OCI-LY7 (cell line): ENCODE measurements around the gene MLPH. TPM values are rescaled to one million over a fixed set of nuclear protein-coding genes. Genes with fewer than 3 reads are reported as not detected.

Experiments used
- BruUV-seq: library from RNA; stranded (reverse); fragments of 400-500 nt; replicated peaks from 2 replicates; lab custom pipeline; 2021; lab: Mats Ljungman, UMichigan
- CTCF ChIA-PET: fragments of 300-600 bp; sonication (Branson Sonifier 250); formaldehyde crosslinking; loops from one replicate; lab custom pipeline; 2022; ENCODE audit warnings: antibody characterized with exemption; ENCODE audit not compliant: unreplicated experiment; lab: Charles Lee
- POLR2A ChIA-PET: fragments of 300-600 bp; sonication (Branson Sonifier 250); formaldehyde crosslinking; loops from one replicate; lab custom pipeline; 2022; ENCODE audit warnings: antibody characterized with exemption; lab: Charles Lee
- DNase-seq: peaks from one replicate; pipeline ENCODE4 v3.0.0-alpha.2; 2015; ENCODE audit warnings: low spot score
- H2AFZ ChIP-seq: fragments of 200-600 bp; sonication (generic), shearing (Covaris generic); 2 replicates; pipeline ENCODE4 v1.6.1; 2014; ENCODE audit warnings: mild to moderate bottlenecking, antibody characterized with exemption, low read length, moderate library complexity
- H3K27ac ChIP-seq: fragments of 200-600 bp; sonication (generic); 2 replicates; pipeline ENCODE4 v1.5.1; 2014; ENCODE audit warnings: mixed run types, low read depth, mild to moderate bottlenecking, moderate library complexity, low read length, inconsistent platforms; ENCODE audit not compliant: poor library complexity, severe bottlenecking
- H3K36me3 ChIP-seq: fragments of 200-600 bp; sonication (generic); 2 replicates; pipeline ENCODE4 v1.6.1; 2014; ENCODE audit warnings: mild to moderate bottlenecking, antibody characterized with exemption, low read length, moderate library complexity, mixed read lengths; ENCODE audit not compliant: insufficient read depth
- H3K4me1 ChIP-seq: fragments of 200-600 bp; sonication (generic); 2 replicates; pipeline ENCODE4 v1.5.1; 2014; ENCODE audit warnings: mild to moderate bottlenecking, low read length; ENCODE audit not compliant: insufficient read depth, poor library complexity, severe bottlenecking
- H3K4me2 ChIP-seq: fragments of 200-600 bp; sonication (generic); 2 replicates; pipeline ENCODE4 v1.6.1; 2014; ENCODE audit warnings: mild to moderate bottlenecking, low read length
- H3K4me3 ChIP-seq: fragments of 200-600 bp; sonication (generic); 2 replicates; pipeline ENCODE4 v1.5.1; 2014; ENCODE audit warnings: mild to moderate bottlenecking, low read depth, low read length; ENCODE audit not compliant: poor library complexity, severe bottlenecking
- H3K79me2 ChIP-seq: fragments of 200-600 bp; sonication (generic); 2 replicates; pipeline ENCODE4 v1.6.1; 2016; ENCODE audit warnings: low read depth, mild to moderate bottlenecking, low read length, moderate library complexity, mixed read lengths; ENCODE audit not compliant: insufficient read depth
- H3K9me2 ChIP-seq: fragments of 200-600 bp; sonication (generic); 2 replicates; pipeline ENCODE4 v1.6.1; 2016; ENCODE audit warnings: mild to moderate bottlenecking, low read length, mixed read lengths; ENCODE audit not compliant: insufficient read depth
- H3K9me3 ChIP-seq: fragments of 200-600 bp; sonication (generic); 2 replicates; pipeline ENCODE4 v1.6.1; 2014; ENCODE audit warnings: mild to moderate bottlenecking, mixed run types, low read length, mixed read lengths
- H4K20me1 ChIP-seq: fragments of 200-600 bp; sonication (generic); 2 replicates; pipeline ENCODE4 v1.6.1; 2014; ENCODE audit warnings: mild to moderate bottlenecking, antibody characterized with exemption, low read length, moderate library complexity, mixed read lengths; ENCODE audit not compliant: insufficient read depth
- EZH2phosphoT487 ChIP-seq: fragments of 200-600 bp; sonication (generic); IDR thresholded peaks from 2 replicates; pipeline ENCODE4 v1.6.1; 2018; ENCODE audit warnings: low read depth, borderline replicate concordance, mild to moderate bottlenecking, mixed run types, antibody characterized with exemption, low read length, moderate library complexity, mixed read lengths
- intact Hi-C: fragments of 100-400 bp; cut with micrococcal nuclease; formaldehyde crosslinking; loops from one replicate; pipeline ENCODE4 v1.10.0; 2022; ENCODE audit not compliant: unreplicated experiment
- total RNA-seq, 2 experiments: library from RNA; depleted of rRNA in 1 of 2; stranded (reverse); fragments of >200 nt in 1 of 2; shearing (Covaris generic) in 1 of 2; gene quantifications; 2 replicates each; pipeline ENCODE4 v1.2.3, GENCODE V29; 2014 to 2022
- TF ChIP-seq, protein P1 (sequence below): fragments of 200-600 bp; sonication (generic); conservative IDR thresholded peaks from 2 replicates; pipeline ENCODE4 v1.5.1; 2014; ENCODE audit warnings: mild to moderate bottlenecking, antibody characterized with exemption, low read length, moderate library complexity, mixed read lengths

MLPH gene
- total RNA-seq, 2 experiments from 2014 or later: not detected

DNA sequence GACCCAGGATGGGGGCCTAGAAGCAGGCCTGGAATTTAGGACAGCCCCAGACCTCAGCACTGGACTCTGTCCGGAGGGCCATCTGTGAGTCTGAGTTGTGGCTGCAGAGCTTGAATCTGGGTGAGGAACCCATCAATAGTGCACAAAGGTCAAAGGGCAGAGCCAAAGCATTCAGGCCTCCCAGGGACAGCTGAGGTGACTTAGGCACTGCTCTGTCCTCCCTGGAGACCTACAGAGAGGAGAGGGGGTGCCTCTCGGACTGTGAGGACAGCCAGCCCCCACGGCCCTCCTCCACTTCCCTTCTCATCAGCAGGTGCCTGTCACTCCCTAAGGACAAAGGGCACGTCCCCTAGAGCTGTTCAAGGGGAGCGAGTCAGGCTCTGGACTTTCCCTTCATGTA lies 54.2 kb downstream of the MLPH start:
- DNase-seq: no peak
- Histone ChIP-seq H3K9me3 (no peaks in the 10 kb centered on the region), H3K79me2 (no peaks in the 10 kb centered on the region), H3K4me1 (no peaks in the 10 kb centered on the region), H3K4me2 (no peak overlapping the region), H3K36me3 (no peaks in the 10 kb centered on the region), H4K20me1 (no peaks in the 10 kb centered on the region), H3K9me2 (no peaks in the 10 kb centered on the region), H3K4me3 (no peak overlapping the region), H3K27ac (no peak overlapping the region), H2AFZ (no peak overlapping the region)
- BruUV-seq: no TSS peak
- intact Hi-C loops: no loop called here
- CTCF ChIA-PET: no interaction called here
- POLR2A ChIA-PET: no interaction called here
- TF ChIP-seq, protein P1, sequence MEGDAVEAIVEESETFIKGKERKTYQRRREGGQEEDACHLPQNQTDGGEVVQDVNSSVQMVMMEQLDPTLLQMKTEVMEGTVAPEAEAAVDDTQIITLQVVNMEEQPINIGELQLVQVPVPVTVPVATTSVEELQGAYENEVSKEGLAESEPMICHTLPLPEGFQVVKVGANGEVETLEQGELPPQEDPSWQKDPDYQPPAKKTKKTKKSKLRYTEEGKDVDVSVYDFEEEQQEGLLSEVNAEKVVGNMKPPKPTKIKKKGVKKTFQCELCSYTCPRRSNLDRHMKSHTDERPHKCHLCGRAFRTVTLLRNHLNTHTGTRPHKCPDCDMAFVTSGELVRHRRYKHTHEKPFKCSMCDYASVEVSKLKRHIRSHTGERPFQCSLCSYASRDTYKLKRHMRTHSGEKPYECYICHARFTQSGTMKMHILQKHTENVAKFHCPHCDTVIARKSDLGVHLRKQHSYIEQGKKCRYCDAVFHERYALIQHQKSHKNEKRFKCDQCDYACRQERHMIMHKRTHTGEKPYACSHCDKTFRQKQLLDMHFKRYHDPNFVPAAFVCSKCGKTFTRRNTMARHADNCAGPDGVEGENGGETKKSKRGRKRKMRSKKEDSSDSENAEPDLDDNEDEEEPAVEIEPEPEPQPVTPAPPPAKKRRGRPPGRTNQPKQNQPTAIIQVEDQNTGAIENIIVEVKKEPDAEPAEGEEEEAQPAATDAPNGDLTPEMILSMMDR: no peak
- no peak for TF ChIP-seq EZH2phosphoT487

DNA sequence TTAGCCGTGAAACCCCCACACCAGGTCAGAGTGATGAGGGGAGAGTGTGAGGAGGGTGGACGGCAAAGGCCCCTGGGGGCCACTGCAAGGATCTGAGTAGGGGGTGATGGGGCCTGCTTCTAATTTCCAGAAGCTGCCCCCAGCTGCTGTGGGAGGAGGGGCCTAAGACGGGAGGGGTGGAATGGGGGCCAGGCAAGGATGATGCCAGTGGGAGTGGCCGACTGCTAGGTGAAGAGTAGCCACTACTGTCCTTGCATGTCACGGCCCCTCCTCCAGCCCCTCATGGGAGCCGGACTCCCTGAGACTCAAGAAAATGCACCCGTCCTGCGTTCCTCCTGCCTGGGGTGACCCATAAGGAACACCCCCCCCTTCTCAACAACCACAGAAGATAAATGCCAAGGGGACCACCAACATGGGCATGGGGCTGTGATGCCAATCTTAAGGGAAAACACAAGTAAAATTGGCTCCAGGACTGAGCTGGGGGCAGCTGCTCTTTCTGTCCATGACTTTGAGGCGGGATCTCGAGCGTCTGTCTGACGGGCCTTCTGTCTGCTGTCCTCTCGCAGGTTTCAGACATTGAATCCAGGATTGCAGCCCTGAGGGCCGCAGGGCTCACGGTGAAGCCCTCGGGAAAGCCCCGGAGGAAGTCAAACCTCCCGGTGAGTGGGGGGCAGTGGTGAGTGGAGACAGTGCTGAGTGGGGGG lies 55.1 kb downstream of the MLPH start:
- POLR2A ChIA-PET: no interaction called here
- no peaks in the 10 kb centered on the region for H4K20me1 ChIP-seq
- no TSS peak for BruUV-seq
- no peak overlapping the region for H3K4me3 ChIP-seq
- DNase-seq: no peak
- H3K4me2 ChIP-seq: no peak overlapping the region
- H2AFZ ChIP-seq: no peak overlapping the region
- intact Hi-C loops: no loop called here
- no peaks in the 10 kb centered on the region for H3K79me2 ChIP-seq
- H3K4me1 ChIP-seq: no peaks in the 10 kb centered on the region
- H3K27ac ChIP-seq: no peak overlapping the region
- no peaks in the 10 kb centered on the region for H3K9me3 ChIP-seq
- TF ChIP-seq, protein P1: no peak
- TF ChIP-seq EZH2phosphoT487: no peak
- H3K36me3 ChIP-seq: no peaks in the 10 kb centered on the region
- H3K9me2 ChIP-seq: no peaks in the 10 kb centered on the region
- CTCF ChIA-PET: no interaction called here

DNA sequence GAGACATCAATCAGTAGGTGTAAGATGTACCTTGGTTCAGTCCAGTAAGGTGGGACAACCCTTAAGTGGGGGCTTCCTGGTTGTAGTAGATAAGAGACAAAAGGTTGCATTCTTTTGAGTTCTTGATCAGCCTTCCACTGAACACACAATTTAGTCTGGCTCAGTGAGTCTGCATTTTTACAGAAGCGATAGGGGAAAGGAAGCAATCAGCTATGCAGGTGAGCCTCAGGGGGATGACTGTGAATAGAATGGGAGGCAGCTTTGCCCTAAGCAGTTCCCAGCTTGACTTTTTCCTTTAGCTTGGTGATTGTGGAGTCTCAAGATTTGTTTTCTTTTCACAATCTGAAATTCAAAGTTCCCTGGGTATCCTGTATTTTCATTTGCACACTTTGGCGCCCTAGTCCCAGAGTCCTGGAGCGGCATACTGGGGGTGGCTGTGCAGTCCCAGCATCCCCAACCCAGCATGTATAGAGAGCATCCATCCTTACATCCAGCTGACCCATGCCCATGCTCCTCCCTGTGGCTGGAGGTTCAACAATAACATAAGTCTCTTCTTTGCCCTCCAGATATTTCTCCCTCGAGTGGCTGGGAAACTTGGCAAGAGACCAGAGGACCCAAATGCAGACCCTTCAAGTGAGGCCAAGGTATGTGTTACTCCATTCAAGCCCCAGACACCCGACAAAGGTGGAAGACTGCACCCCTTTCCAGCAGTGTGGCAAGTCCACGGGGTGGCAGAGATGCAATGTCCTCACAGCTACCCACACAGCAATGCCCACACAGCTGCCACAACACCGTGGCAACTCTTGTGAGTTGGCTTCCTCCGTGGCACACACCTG lies 59.2 kb downstream of the MLPH start:
- Histone ChIP-seq H4K20me1 (no peaks in the 10 kb centered on the region), H3K4me1 (no peaks in the 10 kb centered on the region), H3K79me2 (no peaks in the 10 kb centered on the region), H2AFZ (no peak overlapping the region), H3K4me2 (no peak overlapping the region), H3K36me3 (no peaks in the 10 kb centered on the region), H3K9me2 (no peaks in the 10 kb centered on the region), H3K27ac (no peak overlapping the region), H3K4me3 (no peak overlapping the region), H3K9me3 (no peaks in the 10 kb centered on the region)
- POLR2A ChIA-PET: no interaction called here
- TF ChIP-seq, protein P1: no peak
- no peak for TF ChIP-seq EZH2phosphoT487
- intact Hi-C loops: no loop called here
- BruUV-seq: no TSS peak
- CTCF ChIA-PET: no interaction called here
- no peak for DNase-seq
